ENCODE results near the gene FAM83E.

GRCh38 chr19:48619692-48620585 is 5.1 kb upstream of the FAM83E start:
- TF ChIP-seq CTCF (conservative IDR thresholded peaks at IDR 0.05; ENCODE audit: low read length) (no peak; the same call in 1 of the 2 replicates), EZH2phosphoT487 (IDR thresholded peaks at IDR 0.05; ENCODE audit: borderline replicate concordance) (no peak)
